ENCODE results near the gene CHST6. TPM values are rescaled to one million over a fixed set of nuclear protein-coding genes. Genes with fewer than 3 reads are reported as not detected.

Gene CHST6
- total RNA-seq, 1 experiment from 2014 or later = 17.9 TPM

GRCh38 chr16:75526032-75526790, 31.0 kb upstream of the CHST6 start:
- intact Hi-C loops (cut with micrococcal nuclease) = no loop called here
- Histone ChIP-seq H3K27me3 (ENCODE audit: insufficient read depth, low read length) (no peaks in the 10 kb centered on the region), H3K4me2 (ENCODE audit: low read length) (no peak overlapping the region), H4K20me1 (ENCODE audit: insufficient read depth) (no peaks in the 10 kb centered on the region), H3K27ac (ENCODE audit: low read depth, low read length) (no peak overlapping the region), H3K4me1 (ENCODE audit: control insufficient read depth in 1 of 2, insufficient read depth in 2 of 2, low read length in 2 of 2) (no peaks in the 10 kb centered on the region), H3K36me3 (ENCODE audit: control insufficient read depth in 1 of 2, insufficient read depth in 2 of 2, low read length in 2 of 2) (no peaks in the 10 kb centered on the region), H2AFZ (ENCODE audit: low read depth, low read length, poor library complexity, severe bottlenecking) (no peak overlapping the region), H3K79me2 (ENCODE audit: insufficient read depth, low read length) (no peaks in the 10 kb centered on the region), H3K4me3 (replicated peaks in 1 of 2; ENCODE audit: low read depth in 1 of 2, low read length in 2 of 2) (no peak overlapping the region), H3K9me3 (ENCODE audit: control insufficient read depth in 1 of 2, insufficient read depth in 1 of 2, low read depth in 1 of 2, low read length in 2 of 2) (no peaks in the 10 kb centered on the region), H3K9ac (ENCODE audit: low read length) (no peak overlapping the region), H3K9me2 (ENCODE audit: insufficient read depth) (no peaks in the 10 kb centered on the region)
- CTCF ChIA-PET = interaction anchor here (0.8 kb wide), 1 partner anchor 9 kb away, joined by 3 read pairs; no protein-coding TSS in a partner anchor
- no peak for DNase-seq (ENCODE audit: low read depth, low spot score)
- RAD21 ChIA-PET (ENCODE audit: low non-redundant PET in 1 of 2, low total read pairs in 2 of 2, uncharacterized antibody in 2 of 2, unreplicated experiment in 2 of 2) = no interaction called here
- no TSS peak for BruUV-seq (replicated peaks)
- POLR2A ChIA-PET = no interaction called here
- ATAC-seq = no peak
- no peak for TF ChIP-seq POLR2AphosphoS5 (IDR thresholded peaks at IDR 0.05; ENCODE audit: low read depth, low read length)
- TF ChIP-seq FOSL1 (IDR thresholded peaks at IDR 0.05; ENCODE audit: low read depth) = no peak
- TF ChIP-seq SIN3A (IDR thresholded peaks at IDR 0.05; ENCODE audit: low read depth) = no peak
- TF ChIP-seq, protein P1, sequence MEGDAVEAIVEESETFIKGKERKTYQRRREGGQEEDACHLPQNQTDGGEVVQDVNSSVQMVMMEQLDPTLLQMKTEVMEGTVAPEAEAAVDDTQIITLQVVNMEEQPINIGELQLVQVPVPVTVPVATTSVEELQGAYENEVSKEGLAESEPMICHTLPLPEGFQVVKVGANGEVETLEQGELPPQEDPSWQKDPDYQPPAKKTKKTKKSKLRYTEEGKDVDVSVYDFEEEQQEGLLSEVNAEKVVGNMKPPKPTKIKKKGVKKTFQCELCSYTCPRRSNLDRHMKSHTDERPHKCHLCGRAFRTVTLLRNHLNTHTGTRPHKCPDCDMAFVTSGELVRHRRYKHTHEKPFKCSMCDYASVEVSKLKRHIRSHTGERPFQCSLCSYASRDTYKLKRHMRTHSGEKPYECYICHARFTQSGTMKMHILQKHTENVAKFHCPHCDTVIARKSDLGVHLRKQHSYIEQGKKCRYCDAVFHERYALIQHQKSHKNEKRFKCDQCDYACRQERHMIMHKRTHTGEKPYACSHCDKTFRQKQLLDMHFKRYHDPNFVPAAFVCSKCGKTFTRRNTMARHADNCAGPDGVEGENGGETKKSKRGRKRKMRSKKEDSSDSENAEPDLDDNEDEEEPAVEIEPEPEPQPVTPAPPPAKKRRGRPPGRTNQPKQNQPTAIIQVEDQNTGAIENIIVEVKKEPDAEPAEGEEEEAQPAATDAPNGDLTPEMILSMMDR (IDR thresholded peaks at IDR 0.05 in 2 of 3, conservative IDR thresholded peaks at IDR 0.05 in 1 of 3; ENCODE audit: borderline replicate concordance in 1 of 3, insufficient read depth in 1 of 3, low read depth in 2 of 3, low read length in 2 of 3) = no peak
- TF ChIP-seq YY1 (IDR thresholded peaks at IDR 0.05; ENCODE audit: extremely low read depth, insufficient replicate concordance, low read depth, low read length) = no peak
- TF ChIP-seq EGR1 (IDR thresholded peaks at IDR 0.05; ENCODE audit: low read depth) = no peak
- no peak for TF ChIP-seq POLR2A (IDR thresholded peaks at IDR 0.05; ENCODE audit: borderline replicate concordance, extremely low read depth, insufficient read depth, insufficient read length)
- TF ChIP-seq RAD21 (IDR thresholded peaks at IDR 0.05; ENCODE audit: low read depth) = no peak
- no peak for TF ChIP-seq REST (IDR thresholded peaks at IDR 0.05; ENCODE audit: low read depth)
- TF ChIP-seq JUND (IDR thresholded peaks at IDR 0.05) = no peak
- TF ChIP-seq ZNF274 (IDR thresholded peaks at IDR 0.05; ENCODE audit: low read depth, low read length) = no peak
- TF ChIP-seq ELF1 (IDR thresholded peaks at IDR 0.05; ENCODE audit: borderline replicate concordance, low read depth) = no peak
- TF ChIP-seq TCF7L2 (IDR thresholded peaks at IDR 0.05; ENCODE audit: borderline replicate concordance, extremely low read depth, insufficient read depth, insufficient read length) = no peak
- TF ChIP-seq CBX3 (IDR thresholded peaks at IDR 0.05; ENCODE audit: low read depth) = no peak
- no peak for TF ChIP-seq MAX (IDR thresholded peaks at IDR 0.05)
- TF ChIP-seq, protein P2, sequence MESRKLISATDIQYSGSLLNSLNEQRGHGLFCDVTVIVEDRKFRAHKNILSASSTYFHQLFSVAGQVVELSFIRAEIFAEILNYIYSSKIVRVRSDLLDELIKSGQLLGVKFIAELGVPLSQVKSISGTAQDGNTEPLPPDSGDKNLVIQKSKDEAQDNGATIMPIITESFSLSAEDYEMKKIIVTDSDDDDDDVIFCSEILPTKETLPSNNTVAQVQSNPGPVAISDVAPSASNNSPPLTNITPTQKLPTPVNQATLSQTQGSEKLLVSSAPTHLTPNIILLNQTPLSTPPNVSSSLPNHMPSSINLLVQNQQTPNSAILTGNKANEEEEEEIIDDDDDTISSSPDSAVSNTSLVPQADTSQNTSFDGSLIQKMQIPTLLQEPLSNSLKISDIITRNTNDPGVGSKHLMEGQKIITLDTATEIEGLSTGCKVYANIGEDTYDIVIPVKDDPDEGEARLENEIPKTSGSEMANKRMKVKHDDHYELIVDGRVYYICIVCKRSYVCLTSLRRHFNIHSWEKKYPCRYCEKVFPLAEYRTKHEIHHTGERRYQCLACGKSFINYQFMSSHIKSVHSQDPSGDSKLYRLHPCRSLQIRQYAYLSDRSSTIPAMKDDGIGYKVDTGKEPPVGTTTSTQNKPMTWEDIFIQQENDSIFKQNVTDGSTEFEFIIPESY (IDR thresholded peaks at IDR 0.05; ENCODE audit: extremely low read depth, insufficient replicate concordance, low read length) = no peak
- no peak for TF ChIP-seq EZH2phosphoT487 (IDR thresholded peaks at IDR 0.05; ENCODE audit: borderline replicate concordance)
